Karpas-422 (cell line): Measurements from ENCODE around the gene AFAP1. TPM values are rescaled to one million over a fixed set of nuclear protein-coding genes. Genes with fewer than 3 reads are reported as not detected.

Source experiments
- DNase-seq: peaks from one replicate; pipeline ENCODE4 v3.0.0-alpha.2; 2015
- H2AFZ ChIP-seq: fragments of 200-600 bp; sonication (generic); 2 replicates; pipeline ENCODE4 v1.6.1; 2014; ENCODE audit warnings: antibody characterized with exemption, low read length, mixed read lengths
- H3K27ac ChIP-seq: fragments of 200-600 bp; sonication (generic); 2 replicates; pipeline ENCODE4 v1.5.1; 2014; ENCODE audit warnings: mild to moderate bottlenecking, low read length, moderate library complexity
- H3K27me3 ChIP-seq: fragments of 200-600 bp; sonication (generic); 2 replicates; pipeline ENCODE4 v1.6.1; 2014; ENCODE audit warnings: low read length, mixed read lengths
- H3K36me3 ChIP-seq: fragments of 200-600 bp; sonication (generic); 2 replicates; pipeline ENCODE4 v1.6.1; 2014; ENCODE audit warnings: low read length, mixed read lengths; ENCODE audit not compliant: insufficient read depth
- H3K4me1 ChIP-seq: fragments of 200-600 bp; sonication (generic); 2 replicates; pipeline ENCODE4 v1.6.1; 2014; ENCODE audit warnings: mild to moderate bottlenecking, low read length, mixed read lengths
- H3K4me2 ChIP-seq: fragments of 200-600 bp; sonication (generic); 2 replicates; pipeline ENCODE4 v1.6.1; 2014; ENCODE audit warnings: low read length, low read depth, mild to moderate bottlenecking; ENCODE audit not compliant: poor library complexity, severe bottlenecking
- H3K4me3 ChIP-seq: fragments of 200-600 bp; sonication (generic); 2 replicates; pipeline ENCODE4 v1.5.1; 2014; ENCODE audit warnings: mild to moderate bottlenecking, antibody characterized with exemption, low read length, mixed read lengths
- H3K79me2 ChIP-seq: fragments of 200-600 bp; sonication (generic); 2 replicates; pipeline ENCODE4 v1.6.1; 2014; ENCODE audit warnings: mild to moderate bottlenecking, low read length, mixed read lengths
- H3K9ac ChIP-seq: fragments of 200-600 bp; sonication (generic); 2 replicates; pipeline ENCODE4 v1.6.0; 2014; ENCODE audit warnings: low read length
- H3K9me2 ChIP-seq: fragments of 200-600 bp; sonication (generic), shearing (Covaris generic); replicated peaks from 2 replicates; pipeline ENCODE4 v1.6.0; 2014; ENCODE audit warnings: mild to moderate bottlenecking, low read length, moderate library complexity; ENCODE audit not compliant: insufficient read depth
- H3K9me3 ChIP-seq: fragments of 300-700, 200-600 bp; sonication (generic); 2 replicates; pipeline ENCODE4 v1.6.1; 2014; ENCODE audit warnings: low read length, mixed read lengths
- H4K20me1 ChIP-seq: fragments of 200-600 bp; sonication (generic); 2 replicates; pipeline ENCODE4 v1.6.1; 2014; ENCODE audit warnings: mild to moderate bottlenecking, antibody characterized with exemption, low read length, low read depth; ENCODE audit not compliant: insufficient read depth
- total RNA-seq: library from RNA; depleted of rRNA; stranded (reverse); fragments of >200 nt; shearing (Covaris generic); gene quantifications from 2 replicates; pipeline ENCODE4 v1.2.3, GENCODE V29; 2014; ENCODE audit warnings: low replicate concordance

AFAP1 gene
- total RNA-seq, 1 experiment from 2014 or later = not detected

DNA sequence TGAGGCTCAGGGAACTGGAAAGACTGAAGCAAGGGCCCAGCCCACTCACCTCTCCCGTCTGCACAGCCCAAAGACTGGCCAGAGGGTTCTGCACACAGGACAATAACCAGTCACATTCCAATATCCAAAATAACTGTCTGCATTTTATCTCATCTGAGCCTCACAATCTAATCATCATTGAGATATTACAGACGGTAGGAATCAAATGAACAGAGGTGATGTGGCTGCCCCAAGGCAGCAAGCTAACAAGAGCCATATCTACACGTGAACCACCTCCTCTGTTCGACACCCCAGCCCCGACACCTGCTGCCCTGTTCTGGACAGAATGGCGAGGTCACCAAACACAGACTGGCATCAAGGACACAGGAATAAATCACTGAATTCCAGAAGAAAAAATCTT, 60.5 kb downstream of the AFAP1 start:
- Histone ChIP-seq H3K4me3 (no peak overlapping the region), H3K27ac (no peak overlapping the region), H3K9me3 (no peaks in the 10 kb centered on the region), H4K20me1 (no peaks in the 10 kb centered on the region), H2AFZ (no peak overlapping the region), H3K79me2 (no peaks in the 10 kb centered on the region), H3K9me2 (no peaks in the 10 kb centered on the region), H3K9ac (no peak overlapping the region), H3K4me2 (no peak overlapping the region), H3K36me3 (no peaks in the 10 kb centered on the region), H3K27me3 (no peaks in the 10 kb centered on the region), H3K4me1 (no peaks in the 10 kb centered on the region)
- DNase-seq = no peak

DNA sequence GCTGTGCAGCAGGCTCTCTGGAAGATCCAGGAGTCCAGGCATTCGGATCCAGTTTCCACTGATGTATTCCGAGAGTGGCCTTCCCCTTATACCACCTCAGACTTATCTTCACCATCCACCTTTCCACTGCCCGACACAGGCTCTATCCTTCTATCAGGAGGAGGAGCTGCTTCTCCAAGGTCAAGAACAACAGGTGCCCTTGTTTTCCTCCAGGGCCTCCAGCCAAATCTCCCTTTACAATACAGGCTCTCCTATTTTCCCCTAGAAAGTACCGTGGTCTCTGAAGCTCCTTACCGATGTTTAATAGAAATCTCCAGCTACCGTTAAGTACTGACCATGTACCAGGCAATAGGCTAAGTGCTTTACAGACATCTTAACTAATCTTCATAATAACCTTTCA, 61.3 kb downstream of the AFAP1 start:
- Histone ChIP-seq H3K4me1 (no peaks in the 10 kb centered on the region), H2AFZ (no peak overlapping the region), H3K79me2 (no peaks in the 10 kb centered on the region), H3K27me3 (no peaks in the 10 kb centered on the region), H3K9me2 (no peaks in the 10 kb centered on the region), H3K9me3 (no peaks in the 10 kb centered on the region), H3K36me3 (no peaks in the 10 kb centered on the region), H4K20me1 (no peaks in the 10 kb centered on the region), H3K4me3 (no peak overlapping the region), H3K27ac (no peak overlapping the region), H3K4me2 (no peak overlapping the region), H3K9ac (no peak overlapping the region)
- DNase-seq = no peak

DNA sequence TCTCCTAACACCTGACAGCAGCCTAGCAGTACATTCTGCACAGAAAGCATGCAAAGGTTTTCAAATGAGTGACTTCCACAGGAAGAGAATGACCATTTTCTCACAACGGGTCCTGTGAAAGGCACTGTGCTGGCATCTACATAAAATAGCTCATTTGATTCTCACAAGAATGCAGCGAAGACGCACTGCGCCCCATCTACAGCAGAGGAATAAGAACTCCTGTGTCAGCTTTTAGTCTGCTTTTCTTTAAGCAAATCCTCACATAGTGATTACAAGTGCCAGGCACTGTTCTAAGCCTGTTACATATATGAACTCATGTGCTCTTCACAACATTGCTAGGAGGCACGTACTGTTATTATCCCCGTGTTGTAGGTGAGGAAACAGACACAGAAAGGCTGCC, 62.5 kb downstream of the AFAP1 start:
- Histone ChIP-seq H3K4me1 (no peaks in the 10 kb centered on the region), H3K9ac (no peak overlapping the region), H3K4me3 (no peak overlapping the region), H3K9me3 (no peaks in the 10 kb centered on the region), H3K27ac (no peak overlapping the region), H3K36me3 (no peaks in the 10 kb centered on the region), H3K4me2 (no peak overlapping the region), H3K27me3 (no peaks in the 10 kb centered on the region), H2AFZ (no peak overlapping the region), H4K20me1 (no peaks in the 10 kb centered on the region), H3K79me2 (no peaks in the 10 kb centered on the region), H3K9me2 (no peaks in the 10 kb centered on the region)
- DNase-seq = no peak

DNA sequence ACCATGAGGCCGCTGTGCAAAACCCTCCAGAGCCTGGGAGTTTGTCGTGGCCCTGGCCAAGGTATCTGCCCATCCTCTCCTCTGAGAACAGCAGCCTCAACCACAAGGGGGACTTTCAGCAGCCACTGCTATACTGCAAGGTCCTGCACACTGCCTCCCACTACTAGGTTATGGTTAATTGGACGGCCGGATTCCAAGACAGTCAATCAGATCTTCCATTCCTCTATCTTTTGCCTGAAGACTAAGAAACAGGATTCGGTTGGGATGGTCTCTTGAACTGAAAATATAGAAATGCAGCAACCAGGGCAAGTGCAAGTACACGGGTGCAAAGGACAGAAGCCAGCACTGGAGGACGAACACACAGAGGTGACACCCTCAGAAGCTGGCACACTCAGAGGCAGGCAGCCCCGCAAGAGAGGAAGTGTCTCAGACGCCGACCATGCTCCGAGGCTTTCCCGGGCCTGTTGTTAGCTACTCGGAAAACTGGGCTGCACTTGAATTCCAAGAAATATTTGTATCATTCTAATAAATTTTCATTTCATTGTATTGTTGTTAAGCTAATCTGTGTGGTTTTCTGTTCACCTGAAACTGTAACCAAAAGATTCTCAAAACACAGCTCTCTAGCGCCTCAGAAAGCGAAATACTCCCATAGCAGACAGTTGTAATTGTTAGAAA, 63.3 kb downstream of the AFAP1 start:
- Histone ChIP-seq H3K4me3 (no peak overlapping the region), H3K9me3 (no peaks in the 10 kb centered on the region), H3K4me2 (no peak overlapping the region), H3K27me3 (no peaks in the 10 kb centered on the region), H3K36me3 (no peaks in the 10 kb centered on the region), H4K20me1 (no peaks in the 10 kb centered on the region), H3K9me2 (no peaks in the 10 kb centered on the region), H3K4me1 (no peaks in the 10 kb centered on the region), H2AFZ (no peak overlapping the region), H3K9ac (no peak overlapping the region), H3K27ac (no peak overlapping the region), H3K79me2 (no peaks in the 10 kb centered on the region)
- no peak for DNase-seq

DNA sequence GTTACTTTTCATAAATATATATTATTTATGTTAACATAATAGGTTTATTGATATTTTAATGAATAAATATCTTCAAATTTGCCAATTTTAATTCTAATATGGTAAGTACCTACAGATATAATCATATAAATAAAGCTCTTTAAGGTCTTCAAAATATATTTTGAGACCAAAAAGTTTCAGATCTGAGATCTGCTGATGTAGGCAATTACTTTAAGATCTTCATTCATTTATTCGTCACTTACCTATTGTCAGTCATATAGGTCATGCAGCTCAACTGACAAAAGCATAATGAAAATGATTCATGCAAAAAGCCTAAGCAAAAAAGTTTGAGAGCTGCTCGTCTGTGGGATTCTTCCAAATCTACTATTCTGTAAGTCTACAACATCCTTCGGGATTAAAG, 64.8 kb downstream of the AFAP1 start:
- H2AFZ ChIP-seq = no peak overlapping the region
- no peak overlapping the region for H3K4me2 ChIP-seq
- DNase-seq = no peak
- no peaks in the 10 kb centered on the region for H3K79me2 ChIP-seq
- no peak overlapping the region for H3K4me3 ChIP-seq
- H3K9me2 ChIP-seq = no peaks in the 10 kb centered on the region
- H3K9me3 ChIP-seq = no peaks in the 10 kb centered on the region
- H3K36me3 ChIP-seq = no peaks in the 10 kb centered on the region
- H3K4me1 ChIP-seq = no peaks in the 10 kb centered on the region
- no peaks in the 10 kb centered on the region for H3K27me3 ChIP-seq
- H4K20me1 ChIP-seq = 0 out of 2 replicates have a peak, but pooled peaks cover 3% of the 10 kb centered on the region
- H3K9ac ChIP-seq = no peak overlapping the region
- H3K27ac ChIP-seq = no peak overlapping the region

DNA sequence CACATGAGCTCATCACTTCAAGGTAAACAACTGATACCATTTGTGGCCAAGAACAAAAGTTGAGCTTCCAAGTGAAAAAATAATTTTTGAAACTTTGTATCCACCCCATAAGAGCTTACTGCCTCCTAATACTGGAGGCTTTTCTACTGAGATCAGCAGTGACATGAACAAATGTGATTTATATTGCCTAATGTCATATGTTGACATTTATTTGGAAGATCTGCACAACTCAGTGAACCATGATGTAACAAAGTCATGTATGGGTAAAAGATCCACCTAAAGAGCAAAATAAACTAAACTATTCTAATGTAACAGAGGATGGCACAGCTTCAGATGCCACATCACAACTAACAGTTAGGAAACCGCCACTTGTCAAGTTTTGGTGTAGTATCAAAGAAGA, 65.8 kb downstream of the AFAP1 start:
- H3K36me3 ChIP-seq = no peaks in the 10 kb centered on the region
- H3K79me2 ChIP-seq = no peaks in the 10 kb centered on the region
- no peaks in the 10 kb centered on the region for H3K9me2 ChIP-seq
- no peak overlapping the region for H3K27ac ChIP-seq
- no peak overlapping the region for H2AFZ ChIP-seq
- H3K9me3 ChIP-seq = no peaks in the 10 kb centered on the region
- H3K9ac ChIP-seq = no peak overlapping the region
- H3K4me3 ChIP-seq = no peak overlapping the region
- no peaks in the 10 kb centered on the region for H3K4me1 ChIP-seq
- no peaks in the 10 kb centered on the region for H3K27me3 ChIP-seq
- H3K4me2 ChIP-seq = no peak overlapping the region
- H4K20me1 ChIP-seq = 0 out of 2 replicates have a peak, but pooled peaks cover 3% of the 10 kb centered on the region
- DNase-seq = no peak

DNA sequence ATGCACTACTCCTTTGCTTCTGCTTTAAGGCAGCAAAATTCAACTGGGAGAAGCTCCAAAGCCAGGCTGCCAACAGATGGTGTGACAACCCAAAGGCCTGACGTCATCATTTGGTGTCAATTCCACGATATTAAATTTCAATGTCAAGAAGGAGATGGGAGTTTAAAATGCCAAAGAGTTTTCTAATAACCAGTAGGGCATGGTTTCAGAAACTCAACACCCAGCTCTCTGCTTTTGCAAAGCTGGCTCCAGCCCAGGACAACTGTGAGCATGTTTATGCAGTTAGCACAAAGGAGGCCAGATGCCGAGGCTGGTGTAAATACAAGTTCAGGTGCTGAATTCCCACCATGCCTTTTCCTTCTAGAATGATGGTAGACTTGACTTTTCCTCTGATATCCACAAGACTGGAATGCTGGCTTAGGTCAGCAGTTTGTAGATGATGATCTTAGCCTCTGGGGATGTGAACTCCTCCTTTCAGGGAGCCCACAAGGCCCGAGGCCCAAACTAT, 67.3 kb downstream of the AFAP1 start:
- no peaks in the 10 kb centered on the region for H3K79me2 ChIP-seq
- no peak overlapping the region for H3K4me3 ChIP-seq
- H2AFZ ChIP-seq = no peak overlapping the region
- no peaks in the 10 kb centered on the region for H3K27me3 ChIP-seq
- H3K4me2 ChIP-seq = no peak overlapping the region
- H3K27ac ChIP-seq = no peak overlapping the region
- no peaks in the 10 kb centered on the region for H3K9me3 ChIP-seq
- H3K9ac ChIP-seq = no peak overlapping the region
- H3K36me3 ChIP-seq = no peaks in the 10 kb centered on the region
- 0 out of 2 replicates have a peak, but pooled peaks cover 3% of the 10 kb centered on the region for H4K20me1 ChIP-seq
- DNase-seq = no peak
- H3K4me1 ChIP-seq = no peaks in the 10 kb centered on the region
- no peaks in the 10 kb centered on the region for H3K9me2 ChIP-seq

DNA sequence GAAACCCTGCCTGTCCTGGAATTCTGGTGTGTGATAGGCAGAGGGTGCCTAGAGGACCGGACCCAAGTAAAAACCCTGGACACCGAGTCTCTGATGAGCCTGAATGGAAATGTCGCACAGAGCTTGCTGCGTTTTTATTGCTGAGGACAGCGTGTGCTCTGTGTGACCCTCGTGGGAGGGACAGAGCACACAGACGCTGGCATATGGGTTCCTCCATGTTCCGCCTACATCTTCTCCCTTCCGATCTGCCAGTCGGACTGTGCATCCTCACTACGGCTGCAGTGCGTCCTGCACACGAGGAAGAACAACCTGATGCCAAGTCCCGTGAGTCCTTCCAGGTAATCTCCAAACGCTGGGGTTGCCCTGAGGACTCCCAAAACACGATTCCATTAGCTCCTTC, 68.3 kb downstream of the AFAP1 start:
- Histone ChIP-seq H3K27ac (no peak overlapping the region), H3K9ac (no peak overlapping the region), H3K36me3 (no peaks in the 10 kb centered on the region), H3K4me3 (no peak overlapping the region), H3K9me3 (no peaks in the 10 kb centered on the region), H3K27me3 (no peaks in the 10 kb centered on the region), H3K4me1 (no peaks in the 10 kb centered on the region), H3K4me2 (no peak overlapping the region), H3K9me2 (no peaks in the 10 kb centered on the region), H4K20me1 (0 out of 2 replicates have a peak, but pooled peaks cover 3% of the 10 kb centered on the region), H2AFZ (no peak overlapping the region), H3K79me2 (no peaks in the 10 kb centered on the region)
- DNase-seq = no peak
